Stimulated activated CD8-positive, alpha-beta memory T cell treated with anti-CD3 and anti-CD28 coated beads, Interleukin-7, amount 100 ng/mL, for 1 hour (primary cell): ENCODE measurements around the gene LLGL2.
"Not testable (repeated sequence)": the region's sequence is repeated elsewhere in the genome, so short reads cannot be mapped to it uniquely, and the experiment has no call there.

Experiments
- DNase-seq, 2 donors: peaks; one replicate each; pipeline ENCODE4 v3.0.0-alpha.2; 2020; ENCODE audit warnings: low read depth in 2 of 2

Gene LLGL2

DNA sequence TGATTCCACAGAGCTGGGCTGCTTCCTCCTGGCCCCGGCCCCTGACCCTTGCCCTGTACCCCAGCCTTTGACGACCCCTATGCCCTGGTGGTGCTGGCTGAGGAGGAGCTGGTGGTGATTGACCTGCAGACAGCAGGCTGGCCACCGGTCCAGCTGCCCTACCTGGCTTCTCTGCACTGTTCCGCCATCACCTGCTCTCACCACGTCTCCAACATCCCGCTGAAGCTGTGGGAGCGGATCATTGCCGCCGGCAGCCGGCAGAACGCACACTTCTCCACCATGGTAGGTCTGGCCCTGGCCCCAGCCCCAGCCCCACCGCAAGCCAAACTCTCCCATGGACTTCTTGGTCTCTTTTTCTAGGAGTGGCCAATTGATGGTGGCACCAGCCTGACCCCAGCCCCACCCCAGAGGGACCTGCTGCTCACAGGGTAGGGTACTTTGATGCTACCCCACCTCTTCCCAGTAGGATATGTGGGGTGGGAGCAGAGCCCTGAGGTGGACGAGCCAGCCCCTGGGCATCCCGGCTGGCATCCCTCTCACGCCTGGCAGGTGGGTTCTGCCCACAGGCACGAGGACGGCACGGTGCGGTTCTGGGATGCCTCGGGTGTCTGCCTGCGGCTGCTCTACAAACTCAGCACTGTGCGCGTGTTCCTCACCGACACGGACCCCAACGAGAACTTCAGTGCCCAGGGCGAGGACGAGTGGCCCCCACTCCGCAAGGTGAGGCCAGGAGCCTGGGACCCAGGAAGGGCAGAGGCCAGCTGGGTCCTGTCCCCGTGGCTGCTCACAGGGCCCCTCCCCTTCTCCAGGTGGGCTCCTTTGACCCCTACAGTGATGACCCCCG is 43.1 kb downstream of the LLGL2 start:
- no peak for DNase-seq

DNA sequence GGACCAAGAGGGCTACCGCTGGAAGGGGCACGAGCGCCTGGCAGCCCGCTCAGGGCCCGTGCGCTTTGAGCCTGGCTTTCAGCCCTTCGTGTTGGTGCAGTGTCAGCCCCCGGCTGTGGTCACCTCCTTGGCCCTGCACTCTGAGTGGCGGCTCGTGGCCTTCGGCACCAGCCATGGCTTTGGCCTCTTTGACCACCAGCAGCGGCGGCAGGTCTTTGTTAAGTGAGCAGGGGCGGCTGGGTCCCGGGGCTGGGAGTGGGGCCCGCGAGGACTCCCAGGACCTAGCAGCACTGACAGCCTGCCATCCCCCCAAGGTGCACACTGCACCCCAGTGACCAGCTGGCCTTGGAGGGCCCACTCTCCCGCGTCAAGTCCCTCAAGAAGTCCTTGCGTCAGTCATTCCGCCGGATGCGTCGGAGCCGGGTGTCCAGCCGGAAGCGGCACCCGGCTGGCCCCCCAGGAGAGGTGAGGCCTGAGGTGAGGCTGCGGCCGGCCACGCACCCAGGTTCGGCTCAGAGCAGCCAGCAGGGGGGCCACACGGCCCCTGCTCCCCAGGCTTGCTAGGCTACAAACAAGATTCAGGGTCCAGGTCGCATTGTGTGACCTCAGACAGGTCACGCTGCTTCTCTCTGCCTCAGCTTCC is 44.7 kb downstream of the LLGL2 start:
- no peak for DNase-seq

- no peak for DNase-seq
Observed at GRCh38 chr17:75570772-75571171, 45.3 kb downstream of the LLGL2 start.

- DNase-seq, result no peak
Observed at GRCh38 chr17:75571197-75571884, 45.8 kb downstream of the LLGL2 start.

- DNase-seq, result no peak
Observed at GRCh38 chr17:75571885-75572215, 46.4 kb downstream of the LLGL2 start.

- no peak for DNase-seq
Observed at GRCh38 chr17:75572713-75573539, 47.4 kb downstream of the LLGL2 start.

DNA sequence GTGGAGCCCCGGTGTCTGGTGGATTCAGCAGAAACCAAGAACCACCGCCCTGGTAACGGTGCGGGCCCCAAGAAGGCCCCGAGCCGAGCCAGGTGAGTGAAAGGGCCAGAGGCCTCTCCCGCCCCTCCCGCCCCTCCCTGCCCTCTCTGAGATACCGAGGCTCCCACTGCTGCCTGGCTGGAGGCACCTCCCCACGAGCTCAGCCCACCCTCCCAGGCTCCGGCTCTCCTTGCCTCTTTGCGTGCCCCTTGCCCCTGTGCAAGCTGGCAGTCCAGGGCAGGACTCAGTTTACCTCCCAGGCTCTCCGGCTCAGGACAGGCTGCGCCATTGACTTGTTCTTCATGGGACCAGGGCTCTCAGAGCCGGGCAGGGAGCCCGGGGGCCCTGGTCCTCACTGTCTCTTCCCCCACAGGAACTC is 48.1 kb downstream of the LLGL2 start:
- DNase-seq, result no peak

GRCh38 chr17:75573994-75574393 is 48.5 kb downstream of the LLGL2 start:
- no peak for DNase-seq

- DNase-seq, result no peak
Observed at GRCh38 chr17:75574404-75575036, 49.0 kb downstream of the LLGL2 start.

- no peak for DNase-seq
Observed at GRCh38 chr17:75575197-75575596, 49.7 kb downstream of the LLGL2 start.

DNA sequence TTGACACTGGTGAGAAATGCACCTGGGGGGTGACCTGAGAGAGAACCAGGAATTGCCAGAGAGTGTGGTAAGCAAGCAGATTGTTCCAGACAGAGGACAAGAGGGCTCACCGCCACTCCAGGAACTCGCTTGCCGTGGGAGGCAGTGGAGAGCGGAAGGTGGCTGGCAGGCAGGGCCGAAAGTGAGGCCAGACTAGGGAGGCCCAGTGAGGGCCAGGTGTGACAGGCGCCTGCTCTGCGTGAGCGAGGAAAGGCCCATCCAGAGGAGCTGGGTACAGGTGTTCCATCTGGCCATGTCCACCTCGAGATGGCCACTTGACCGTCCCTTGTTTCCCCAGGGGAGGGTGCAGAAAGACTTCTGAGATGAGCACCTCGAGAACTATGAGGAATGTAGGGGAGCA is 50.2 kb downstream of the LLGL2 start:
- DNase-seq, result no peak

GRCh38 chr17:75576661-75577060 is 51.2 kb downstream of the LLGL2 start:
- DNase-seq, result no peak

GRCh38 chr17:75581121-75581725 is 55.7 kb downstream of the LLGL2 start:
- DNase-seq, result peak in 1 of 2 donors; percentile 18

DNA sequence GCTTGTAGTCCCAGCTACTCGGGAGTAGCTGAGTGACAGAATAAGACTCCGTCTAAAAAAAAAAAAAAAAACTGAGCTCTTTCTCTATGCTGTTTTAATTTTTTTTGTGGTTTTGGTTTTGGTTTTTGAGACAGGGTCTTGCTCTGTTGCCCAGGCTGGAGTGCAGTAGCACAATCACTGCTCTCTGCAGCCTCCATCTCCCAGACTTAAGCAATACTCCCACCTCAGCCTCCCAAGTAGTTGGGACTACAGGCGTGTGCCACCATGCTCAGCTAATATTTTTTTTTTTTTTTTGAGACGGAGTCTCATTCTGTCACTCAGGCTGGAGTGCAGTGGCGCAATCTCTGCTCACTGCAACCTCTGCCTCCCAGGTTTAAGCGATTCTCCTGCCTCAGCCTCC is 57.7 kb downstream of the LLGL2 start:
- not testable (repeated sequence) for DNase-seq

- DNase-seq, result no peak
Observed at GRCh38 chr17:75584849-75585175, 59.3 kb downstream of the LLGL2 start.

DNA sequence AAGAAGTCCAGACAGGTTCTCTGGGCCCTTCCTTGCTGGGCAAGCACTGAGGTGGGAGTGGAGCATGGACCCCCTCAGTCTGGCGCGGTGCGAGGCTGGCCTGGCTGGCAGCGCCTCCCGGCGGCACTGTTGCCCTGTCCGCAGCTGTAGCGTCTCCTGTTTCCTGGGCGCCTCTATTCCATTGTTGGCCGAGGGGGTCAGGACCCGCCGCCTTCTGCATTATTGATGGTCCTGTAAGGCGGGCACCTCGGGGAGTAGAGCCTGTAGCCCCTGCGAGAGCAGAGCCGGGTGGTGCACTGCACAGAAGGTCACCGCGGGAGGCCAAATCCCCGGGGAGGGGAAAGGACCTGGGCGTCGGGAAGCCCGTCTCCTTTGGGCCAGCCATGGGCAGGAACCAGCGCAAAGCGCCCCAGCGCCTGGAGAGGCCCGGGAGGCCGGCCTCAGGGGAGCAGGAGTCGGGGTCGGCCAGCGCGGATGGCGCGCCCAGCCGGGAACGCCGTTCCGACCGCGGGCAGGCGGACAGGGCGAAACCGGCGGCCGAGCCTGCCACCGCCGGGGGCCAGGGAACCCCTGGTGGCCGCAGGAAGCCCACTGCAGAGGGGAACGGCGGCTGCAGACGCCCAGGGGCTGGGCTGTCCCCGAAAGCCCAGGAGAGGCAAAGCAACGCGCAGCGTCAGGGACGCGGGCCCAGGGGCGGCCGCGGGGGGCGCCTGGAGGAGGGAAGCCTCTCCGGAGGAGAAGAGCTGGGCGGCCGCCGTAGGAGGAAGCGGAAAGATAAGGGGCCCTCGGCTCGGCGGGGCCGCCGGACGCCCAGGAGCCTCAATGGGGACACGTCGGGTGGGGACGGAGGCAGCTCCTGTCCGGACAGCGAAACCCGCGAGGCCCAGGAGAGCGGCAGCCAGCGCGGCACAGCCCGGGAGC is 62.4 kb downstream of the LLGL2 start, which contains the start of gene MYO15B:
TSS of gene MYO15B (plus strand) at position 126 of the 921 bp plus-strand sequence. CDS start at position 384, 258 bp downstream.
- DNase-seq, result peak; percentile 30 to 37

DNA sequence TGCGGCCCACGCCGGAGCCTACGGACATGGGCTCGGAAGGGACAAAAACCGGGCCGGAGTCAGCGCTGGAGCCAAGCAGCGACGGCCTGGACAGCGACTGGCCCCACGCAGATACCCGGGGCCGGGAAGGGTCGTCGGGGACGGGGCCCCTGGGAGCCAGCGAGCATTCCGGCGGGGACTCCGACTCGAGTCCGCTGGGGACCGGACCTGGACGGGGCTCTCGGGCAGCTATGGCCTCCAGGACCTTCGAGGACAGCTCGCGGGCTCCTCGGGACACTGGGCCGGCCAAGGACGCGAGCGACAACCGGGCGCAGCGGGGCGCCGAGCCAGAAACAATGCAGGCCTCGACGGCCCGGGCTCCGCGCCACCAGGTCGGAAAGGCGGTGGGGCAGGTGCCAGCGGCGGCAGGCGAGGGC is 63.1 kb downstream of the LLGL2 start:
- DNase-seq, result no peak

GRCh38 chr17:75589012-75589918 is 63.8 kb downstream of the LLGL2 start:
- peak; percentile 88 to 97 for DNase-seq

DNA sequence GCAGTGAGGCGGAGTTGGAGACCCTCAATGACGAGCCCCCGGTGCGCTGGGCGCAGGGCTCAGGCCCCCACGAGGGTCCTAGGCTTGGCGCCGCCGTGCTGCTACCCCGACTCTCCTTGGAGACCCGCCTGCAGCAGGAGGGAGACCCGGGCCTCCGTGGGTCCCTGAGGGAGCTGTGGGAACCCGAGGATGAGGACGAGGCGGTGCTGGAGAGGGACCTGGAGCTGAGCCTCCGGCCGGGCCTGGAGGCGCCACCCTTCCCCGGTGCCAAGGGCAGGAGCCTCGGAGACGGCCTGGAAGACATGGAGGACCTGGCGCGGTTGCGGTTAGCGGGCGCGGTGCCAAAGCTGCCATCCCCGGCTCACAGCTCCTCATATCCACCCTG is 64.4 kb downstream of the LLGL2 start:
- no peak for DNase-seq
